GM18873 (cell line): Measurements from ENCODE around the gene CD3G.
A peak's percentile ranks its signal among the peaks of the same experiment; 100 is the strongest.

Experiments
- ATAC-seq: cut with Tn5 transposase; IDR thresholded peaks from one replicate; pipeline ENCODE4 v1.9.1; 2021; ENCODE audit warnings: mild to moderate bottlenecking, moderate library complexity, moderate number of reproducible peaks; ENCODE audit not compliant: unreplicated experiment, low FRiP score

Gene CD3G

GRCh38 chr11:118321386-118322082, 22.6 kb upstream of the CD3G start:
- no peak for ATAC-seq

- ATAC-seq = no peak
Observed at GRCh38 chr11:118322721-118323120, 21.4 kb upstream of the CD3G start.

GRCh38 chr11:118325283-118325682, 18.9 kb upstream of the CD3G start:
- ATAC-seq = no peak

- ATAC-seq = no peak
Observed at GRCh38 chr11:118328745-118329144, 15.4 kb upstream of the CD3G start.

GRCh38 chr11:118334745-118335144, 9.4 kb upstream of the CD3G start:
- ATAC-seq = no peak

- no peak for ATAC-seq
Observed at GRCh38 chr11:118338637-118339061, 5.5 kb upstream of the CD3G start.

- no peak for ATAC-seq
Observed at GRCh38 chr11:118339281-118339961, 4.7 kb upstream of the CD3G start.

GRCh38 chr11:118340449-118340848, 3.7 kb upstream of the CD3G start:
- no peak for ATAC-seq

GRCh38 chr11:118341261-118341660, 2.9 kb upstream of the CD3G start:
- ATAC-seq = no peak

- ATAC-seq = no peak
Observed at GRCh38 chr11:118341815-118342489, 2.2 kb upstream of the CD3G start.

GRCh38 chr11:118342503-118343161, 1.5 kb upstream of the CD3G start, which contains the start of gene CD3D:
TSS of gene CD3D (minus strand) at chr11:118342705. CDS start at chr11:118342607, 98 bp downstream.
- ATAC-seq = no peak

- no peak for ATAC-seq
Observed at GRCh38 chr11:118343248-118343647, 896 bp upstream of the CD3G start.

- ATAC-seq = no peak
Observed at GRCh38 chr11:118349475-118349874, 5.3 kb downstream of the CD3G start.

- no peak for ATAC-seq
Observed at GRCh38 chr11:118353084-118353710, 9.1 kb downstream of the CD3G start.

- ATAC-seq = no peak
Observed at GRCh38 chr11:118358071-118358470, 13.9 kb downstream of the CD3G start.

- ATAC-seq = peak; percentile 77
Observed at GRCh38 chr11:118359295-118359958, 15.3 kb downstream of the CD3G start, which contains the start of gene UBE4A. TSS of gene UBE4A (plus strand) at chr11:118359600. CDS start at chr11:118365081, 5,481 bp downstream.

GRCh38 chr11:118364956-118365615, 20.9 kb downstream of the CD3G start:
- ATAC-seq = no peak

GRCh38 chr11:118366287-118366686, 22.1 kb downstream of the CD3G start:
- ATAC-seq = no peak

GRCh38 chr11:118370774-118371173, 26.6 kb downstream of the CD3G start:
- no peak for ATAC-seq
